Measurements from ENCODE around the gene TMEM164. TPM values are rescaled to one million over a fixed set of nuclear protein-coding genes. Genes with fewer than 3 reads are reported as not detected.

The TMEM164 gene
- total RNA-seq, 2 donors from 2014 or later: 45.5 to 445 TPM

DNA sequence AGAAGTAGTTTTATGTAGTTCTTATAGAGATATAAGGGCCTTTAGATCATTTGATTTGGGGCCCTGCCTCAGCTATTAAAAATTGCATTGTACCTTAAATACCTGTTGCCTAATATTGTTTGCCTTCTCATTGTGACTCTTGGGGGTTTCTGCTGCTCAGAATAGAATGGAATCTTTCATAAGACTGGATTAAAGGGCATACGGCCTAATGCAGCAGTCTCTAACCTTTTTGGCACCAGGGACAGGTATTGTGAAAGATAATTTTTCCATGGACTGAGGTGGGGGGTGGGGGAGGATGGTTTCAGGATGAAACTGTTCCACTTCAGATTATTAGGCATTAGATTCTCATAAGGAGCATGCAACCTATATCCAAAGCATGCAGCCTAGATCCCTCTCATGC is 46.2 kb downstream of the TMEM164 start:
- Histone ChIP-seq H3K27me3 (replicated peaks; ENCODE audit: insufficient read depth) (no peaks in the 10 kb centered on the region), H3K36me3 (no peaks in the 10 kb centered on the region), H3K9me3 (no peaks in the 10 kb centered on the region), H3K27ac (no peak overlapping the region), H3K4me3 (no peak overlapping the region), H3K4me1 (replicated peaks) (no peaks in the 10 kb centered on the region)
- 36% methylated on average over 1 of the region's 1 CpG for WGBS
- no peak for DNase-seq (ENCODE audit: low spot score)
- intact Hi-C loops (cut with DNase I): no loop called here
- TF ChIP-seq POLR2A (IDR thresholded peaks at IDR 0.05): no peak
- TF ChIP-seq, protein P1, sequence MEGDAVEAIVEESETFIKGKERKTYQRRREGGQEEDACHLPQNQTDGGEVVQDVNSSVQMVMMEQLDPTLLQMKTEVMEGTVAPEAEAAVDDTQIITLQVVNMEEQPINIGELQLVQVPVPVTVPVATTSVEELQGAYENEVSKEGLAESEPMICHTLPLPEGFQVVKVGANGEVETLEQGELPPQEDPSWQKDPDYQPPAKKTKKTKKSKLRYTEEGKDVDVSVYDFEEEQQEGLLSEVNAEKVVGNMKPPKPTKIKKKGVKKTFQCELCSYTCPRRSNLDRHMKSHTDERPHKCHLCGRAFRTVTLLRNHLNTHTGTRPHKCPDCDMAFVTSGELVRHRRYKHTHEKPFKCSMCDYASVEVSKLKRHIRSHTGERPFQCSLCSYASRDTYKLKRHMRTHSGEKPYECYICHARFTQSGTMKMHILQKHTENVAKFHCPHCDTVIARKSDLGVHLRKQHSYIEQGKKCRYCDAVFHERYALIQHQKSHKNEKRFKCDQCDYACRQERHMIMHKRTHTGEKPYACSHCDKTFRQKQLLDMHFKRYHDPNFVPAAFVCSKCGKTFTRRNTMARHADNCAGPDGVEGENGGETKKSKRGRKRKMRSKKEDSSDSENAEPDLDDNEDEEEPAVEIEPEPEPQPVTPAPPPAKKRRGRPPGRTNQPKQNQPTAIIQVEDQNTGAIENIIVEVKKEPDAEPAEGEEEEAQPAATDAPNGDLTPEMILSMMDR (IDR thresholded peaks at IDR 0.05): no peak
- TF ChIP-seq POLR2AphosphoS5 (IDR thresholded peaks at IDR 0.05): no peak

DNA sequence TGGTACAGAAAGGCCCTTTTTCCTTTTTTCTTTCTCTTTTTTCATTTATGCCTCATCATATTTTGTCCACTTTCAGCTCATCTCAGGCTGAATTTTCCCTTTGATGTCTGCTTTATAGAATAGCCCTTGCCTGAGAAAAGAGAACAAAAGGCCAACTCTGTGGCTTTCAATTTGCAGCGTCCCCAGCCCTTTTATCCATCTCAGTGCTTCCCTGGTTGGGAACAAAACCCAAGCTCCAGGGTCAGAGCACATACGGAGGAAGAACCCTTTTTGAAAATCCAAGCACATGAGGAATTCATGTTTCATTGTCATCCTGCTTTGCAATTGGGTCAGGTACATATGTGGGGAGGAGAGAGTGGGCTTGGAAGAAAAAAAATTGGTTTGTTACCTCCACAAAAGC is 47.5 kb downstream of the TMEM164 start:
- H3K9me3 ChIP-seq: no peaks in the 10 kb centered on the region
- DNase-seq (ENCODE audit: low spot score): no peak
- H3K4me1 ChIP-seq (replicated peaks): no peaks in the 10 kb centered on the region
- H3K27me3 ChIP-seq (replicated peaks; ENCODE audit: insufficient read depth): no peaks in the 10 kb centered on the region
- no peak overlapping the region for H3K4me3 ChIP-seq
- H3K27ac ChIP-seq: no peak overlapping the region
- intact Hi-C loops (cut with DNase I): no loop called here
- H3K36me3 ChIP-seq: no peaks in the 10 kb centered on the region
- 91% methylated on average over 2 of the region's 2 CpGs for WGBS
- TF ChIP-seq POLR2AphosphoS5 (IDR thresholded peaks at IDR 0.05) (no peak), POLR2A (IDR thresholded peaks at IDR 0.05) (no peak)

DNA sequence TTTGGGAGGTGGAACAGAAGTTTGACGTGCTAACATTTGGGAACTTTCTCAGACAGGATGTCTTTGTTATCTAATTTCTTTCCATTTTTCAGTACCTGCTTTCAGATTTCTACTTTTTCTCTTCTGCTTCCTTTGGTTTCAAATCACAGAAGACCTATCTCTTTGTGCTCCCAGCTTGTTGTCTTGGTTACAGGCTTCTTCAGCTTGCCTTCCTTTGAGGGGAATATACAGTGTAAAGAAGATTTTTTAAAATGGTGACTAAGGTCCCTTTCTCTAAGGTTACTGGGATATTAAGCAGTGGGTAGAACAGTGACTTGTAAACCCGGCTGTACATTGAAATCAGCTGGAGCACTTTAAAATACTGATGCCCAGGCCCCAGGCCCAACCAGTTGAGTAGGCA is 48.0 kb downstream of the TMEM164 start:
- Histone ChIP-seq H3K27me3 (replicated peaks; ENCODE audit: insufficient read depth) (no peaks in the 10 kb centered on the region), H3K36me3 (no peaks in the 10 kb centered on the region), H3K4me1 (replicated peaks) (no peaks in the 10 kb centered on the region), H3K4me3 (no peak overlapping the region), H3K9me3 (no peaks in the 10 kb centered on the region), H3K27ac (no peak overlapping the region)
- no peak for DNase-seq (ENCODE audit: low spot score)
- WGBS: 91% methylated on average over 2 of the region's 2 CpGs
- TF ChIP-seq POLR2AphosphoS5 (IDR thresholded peaks at IDR 0.05): no peak
- no peak for TF ChIP-seq POLR2A (IDR thresholded peaks at IDR 0.05)
- intact Hi-C loops (cut with DNase I): no loop called here

DNA sequence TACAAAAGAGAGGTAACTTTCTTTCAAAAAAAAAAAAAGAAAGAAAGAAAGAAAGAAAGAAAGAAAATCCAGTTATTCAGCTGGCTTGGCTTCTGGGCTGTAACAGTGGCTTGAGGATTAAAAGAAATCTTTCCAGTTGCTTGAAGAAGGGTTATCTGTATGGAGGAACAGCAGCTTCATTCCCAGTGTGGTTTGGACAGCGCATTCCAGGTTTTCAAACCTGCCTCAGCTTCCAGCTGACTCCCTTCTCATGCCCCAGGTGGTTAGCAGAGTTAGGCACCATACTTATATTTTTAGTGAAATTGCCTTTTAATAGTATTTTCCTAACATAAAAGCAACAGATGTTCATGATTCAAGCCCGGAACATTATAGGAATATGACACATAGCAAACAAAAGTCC is 48.6 kb downstream of the TMEM164 start:
- H3K9me3 ChIP-seq: no peaks in the 10 kb centered on the region
- H3K27ac ChIP-seq: no peak overlapping the region
- H3K36me3 ChIP-seq: no peaks in the 10 kb centered on the region
- no peaks in the 10 kb centered on the region for H3K27me3 ChIP-seq (replicated peaks; ENCODE audit: insufficient read depth)
- 75% methylated on average over 2 of the region's 2 CpGs for WGBS
- no peak overlapping the region for H3K4me3 ChIP-seq
- intact Hi-C loops (cut with DNase I): no loop called here
- H3K4me1 ChIP-seq (replicated peaks): no peaks in the 10 kb centered on the region
- no peak for DNase-seq (ENCODE audit: low spot score)
- TF ChIP-seq, protein P1 (IDR thresholded peaks at IDR 0.05): no peak
- TF ChIP-seq POLR2A (IDR thresholded peaks at IDR 0.05) (no peak), POLR2AphosphoS5 (IDR thresholded peaks at IDR 0.05) (no peak)

DNA sequence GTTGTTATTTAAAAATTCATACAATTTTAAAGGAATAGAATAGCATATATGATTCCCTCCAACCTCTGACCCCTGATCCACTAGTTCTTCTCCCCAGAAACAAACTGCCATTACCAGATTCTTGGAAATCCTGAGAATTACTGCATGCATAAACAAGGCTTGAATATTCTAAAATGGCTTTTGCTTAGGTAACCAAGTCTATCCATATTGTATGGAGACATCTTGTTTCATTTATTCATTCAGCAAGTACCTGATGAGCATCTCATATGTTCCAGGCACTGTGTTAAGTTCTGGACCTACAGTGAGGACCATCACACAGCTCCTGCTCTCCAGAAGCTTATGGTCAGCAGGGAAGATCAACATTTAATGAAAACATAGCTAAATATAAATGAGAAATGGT is 49.4 kb downstream of the TMEM164 start:
- DNase-seq (ENCODE audit: low spot score): no peak
- TF ChIP-seq POLR2A (IDR thresholded peaks at IDR 0.05) (no peak), POLR2AphosphoS5 (IDR thresholded peaks at IDR 0.05) (no peak)
- TF ChIP-seq, protein P1 (IDR thresholded peaks at IDR 0.05): no peak
- no peak overlapping the region for H3K4me3 ChIP-seq
- H3K4me1 ChIP-seq (replicated peaks): no peaks in the 10 kb centered on the region
- H3K36me3 ChIP-seq: no peaks in the 10 kb centered on the region
- H3K27ac ChIP-seq: no peak overlapping the region
- H3K9me3 ChIP-seq: no peaks in the 10 kb centered on the region
- intact Hi-C loops (cut with DNase I): no loop called here
- no peaks in the 10 kb centered on the region for H3K27me3 ChIP-seq (replicated peaks; ENCODE audit: insufficient read depth)

DNA sequence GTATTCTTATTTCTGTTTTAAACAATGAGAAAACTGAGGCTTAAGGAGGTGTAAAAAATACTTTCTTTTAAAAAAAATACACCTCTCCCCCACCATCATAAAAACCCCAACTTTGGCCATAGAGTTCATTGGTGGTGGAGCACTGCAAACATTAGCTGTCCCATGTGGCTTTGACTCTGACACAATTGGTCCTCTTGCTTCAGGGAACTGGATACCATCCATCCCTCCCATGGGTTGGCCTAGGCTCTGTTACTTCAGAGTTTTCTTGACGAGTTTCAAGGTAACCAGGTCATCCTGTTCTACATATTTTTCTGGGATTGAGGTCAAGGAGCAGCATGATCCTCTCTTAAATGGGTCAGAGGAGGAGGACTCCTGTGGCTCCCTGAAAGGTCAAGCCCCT is 50.5 kb downstream of the TMEM164 start:
- TF ChIP-seq POLR2A (IDR thresholded peaks at IDR 0.05) (no peak), POLR2AphosphoS5 (IDR thresholded peaks at IDR 0.05) (no peak)
- TF ChIP-seq, protein P1 (IDR thresholded peaks at IDR 0.05): no peak
- H3K4me3 ChIP-seq: no peak overlapping the region
- no peaks in the 10 kb centered on the region for H3K9me3 ChIP-seq
- no peaks in the 10 kb centered on the region for H3K4me1 ChIP-seq (replicated peaks)
- intact Hi-C loops (cut with DNase I): no loop called here
- WGBS: 91% methylated on average over 1 of the region's 1 CpG
- no peaks in the 10 kb centered on the region for H3K36me3 ChIP-seq
- DNase-seq (ENCODE audit: low spot score): no peak
- no peaks in the 10 kb centered on the region for H3K27me3 ChIP-seq (replicated peaks; ENCODE audit: insufficient read depth)
- no peak overlapping the region for H3K27ac ChIP-seq
